Subcutaneous adipose tissue (tissue), 4 donors: ENCODE data around the gene AK8. TPM values are rescaled to one million over a fixed set of nuclear protein-coding genes. Genes with fewer than 3 reads are reported as not detected.

Experiments used
- CTCF ChIP-seq: fragments of 450-650 bp; IDR thresholded peaks from one replicate; pipeline ENCODE4 v1.5.1; 2016; ENCODE audit warnings: low read depth, mild to moderate bottlenecking, control low read depth, antibody characterized with exemption, moderate library complexity
- total RNA-seq, 4 donors: library from RNA; depleted of rRNA; stranded (reverse); fragments of >200 nt; gene quantifications; one replicate each; pipeline ENCODE4 v1.1.0, GENCODE V29; 2016

AK8 gene
- total RNA-seq, 4 donors from 2014 or later: 0.68 to 1.3 (median 1.1) TPM

GRCh38 chr9:132783006-132783405 is 95.1 kb downstream of the AK8 start:
- no peak for TF ChIP-seq CTCF

GRCh38 chr9:132782037-132782436 is 96.0 kb downstream of the AK8 start:
- no peak for TF ChIP-seq CTCF

- TF ChIP-seq CTCF: no peak
Observed at GRCh38 chr9:132780230-132781007, 97.7 kb downstream of the AK8 start.

- no peak for TF ChIP-seq CTCF
Observed at GRCh38 chr9:132776891-132777290, 101.2 kb downstream of the AK8 start.

GRCh38 chr9:132776268-132776667 is 101.8 kb downstream of the AK8 start:
- no peak for TF ChIP-seq CTCF

GRCh38 chr9:132775720-132776119 is 102.4 kb downstream of the AK8 start:
- no peak for TF ChIP-seq CTCF

- TF ChIP-seq CTCF: no peak
Observed at GRCh38 chr9:132774886-132775285, 103.2 kb downstream of the AK8 start.
